ENCODE measurements around the gene ZBTB11. TPM values are rescaled to one million over a fixed set of nuclear protein-coding genes. Genes with fewer than 3 reads are reported as not detected.

Gene ZBTB11
- total RNA-seq, 4 donors from 2014 or later, result 11.6 to 29.1 (median 21.5) TPM

- H3K36me3 ChIP-seq, result no peaks in the 10 kb centered on the region
- intact Hi-C loops (cut with DNase I; ENCODE audit: low total_unique reads) (no loop called here), in situ Hi-C loops (cut with MboI; ENCODE audit: low pct_ligation_motif_present in 1 of 4, low pct_unique_long_range_greater_than_20kb in 1 of 4, low sequenced_read_pairs in 3 of 4) (no loop called here)
- H3K27ac ChIP-seq, result no peak overlapping the region
- DNase-seq, result no peak
- H3K9me3 ChIP-seq, result no peaks in the 10 kb centered on the region
- TF ChIP-seq POLR2AphosphoS5 (IDR thresholded peaks at IDR 0.05) (no peak), CTCF (IDR thresholded peaks at IDR 0.05) (no peak), POLR2A (IDR thresholded peaks at IDR 0.05) (no peak)
- no peaks in the 10 kb centered on the region for H3K27me3 ChIP-seq
- no peak overlapping the region for H3K4me3 ChIP-seq
- H3K4me1 ChIP-seq, result peaks cover 0 to 7% (median 2%) of the 10 kb centered on the region in 4 donors
- WGBS, 2 donors (ENCODE audit: low coverage in 1 of 2), result 87 to 90% methylated on average over 14 to 18 of the region's 18 CpGs
Measured at GRCh38 chr3:101639280-101639963, 37.5 kb downstream of the ZBTB11 start.

GRCh38 chr3:101638261-101638745 is 38.6 kb downstream of the ZBTB11 start:
- no peak overlapping the region for H3K27ac ChIP-seq
- H3K36me3 ChIP-seq, result no peaks in the 10 kb centered on the region
- H3K4me3 ChIP-seq, result no peak overlapping the region
- TF ChIP-seq CTCF (IDR thresholded peaks at IDR 0.05), result no peak
- no peak for TF ChIP-seq POLR2A (IDR thresholded peaks at IDR 0.05)
- no peak for TF ChIP-seq POLR2AphosphoS5 (IDR thresholded peaks at IDR 0.05)
- TF ChIP-seq EP300 (IDR thresholded peaks at IDR 0.05; ENCODE audit: low read depth), result no peak
- intact Hi-C loops (cut with DNase I; ENCODE audit: low total_unique reads) (no loop called here), in situ Hi-C loops (cut with MboI; ENCODE audit: low pct_ligation_motif_present in 1 of 4, low pct_unique_long_range_greater_than_20kb in 1 of 4, low sequenced_read_pairs in 3 of 4) (no loop called here)
- DNase-seq, result no peak
- no peaks in the 10 kb centered on the region for H3K27me3 ChIP-seq
- no peaks in the 10 kb centered on the region for H3K4me1 ChIP-seq
- H3K9me3 ChIP-seq, result no peaks in the 10 kb centered on the region
- 79% methylated on average over 10 of the region's 10 CpGs; no CpG with 5 or more reads in 1 of the 2 donors for WGBS, 2 donors (ENCODE audit: low coverage in 1 of 2)

- Histone ChIP-seq H3K4me1 (no peaks in the 10 kb centered on the region), H3K27ac (no peak overlapping the region), H3K9me3 (no peaks in the 10 kb centered on the region), H3K27me3 (no peaks in the 10 kb centered on the region), H3K36me3 (no peaks in the 10 kb centered on the region), H3K4me3 (no peak overlapping the region)
- no peak for DNase-seq
- 93% methylated on average over 10 of the region's 10 CpGs; no CpG with 5 or more reads in 1 of the 2 donors for WGBS, 2 donors (ENCODE audit: low coverage in 1 of 2)
- intact Hi-C loops (cut with DNase I; ENCODE audit: low total_unique reads), result no loop called here
- TF ChIP-seq EP300 (IDR thresholded peaks at IDR 0.05; ENCODE audit: low read depth), result no peak
- no peak for TF ChIP-seq POLR2AphosphoS5 (IDR thresholded peaks at IDR 0.05)
- no peak for TF ChIP-seq CTCF (IDR thresholded peaks at IDR 0.05)
- no peak for TF ChIP-seq POLR2A (IDR thresholded peaks at IDR 0.05)
- in situ Hi-C loops (cut with MboI; ENCODE audit: low pct_ligation_motif_present in 1 of 4, low pct_unique_long_range_greater_than_20kb in 1 of 4, low sequenced_read_pairs in 3 of 4), result no loop called here
Measured at GRCh38 chr3:101637451-101637850, 39.5 kb downstream of the ZBTB11 start.

GRCh38 chr3:101635954-101636798 is 40.8 kb downstream of the ZBTB11 start:
- in situ Hi-C loops (cut with MboI; ENCODE audit: low pct_ligation_motif_present in 1 of 4, low pct_unique_long_range_greater_than_20kb in 1 of 4, low sequenced_read_pairs in 3 of 4), result no loop called here
- Histone ChIP-seq H3K4me1 (no peaks in the 10 kb centered on the region), H3K9me3 (no peaks in the 10 kb centered on the region), H3K4me3 (no peak overlapping the region), H3K27ac (no peak overlapping the region), H3K27me3 (no peaks in the 10 kb centered on the region), H3K36me3 (no peaks in the 10 kb centered on the region)
- TF ChIP-seq POLR2AphosphoS5 (IDR thresholded peaks at IDR 0.05) (no peak), CTCF (IDR thresholded peaks at IDR 0.05) (peak in 4 of 5 experiments; percentile 31 to 53 (median 39))
- peak; percentile 56 for DNase-seq
- intact Hi-C loops (cut with DNase I; ENCODE audit: low total_unique reads), result no loop called here
- 50 to 58% methylated on average over 2 to 18 of the region's 18 CpGs for WGBS, 2 donors (ENCODE audit: low coverage in 1 of 2)
